Hepatocyte (in vitro differentiated cells): ENCODE data around the gene IPO5. TPM values are rescaled to one million over a fixed set of nuclear protein-coding genes. Genes with fewer than 3 reads are reported as not detected.
"Not testable (repeated sequence)": the region's sequence is repeated elsewhere in the genome, so short reads cannot be mapped to it uniquely, and the experiment has no call there.

Experiments used
- DNase-seq: peaks from one replicate; pipeline ENCODE4 v3.0.0-alpha.2; 2016; ENCODE audit warnings: low spot score
- H2AFZ ChIP-seq: fragments of 200-600 bp; sonication (generic); 2 replicates; pipeline ENCODE4 v1.6.0; 2016; ENCODE audit warnings: antibody characterized with exemption, mild to moderate bottlenecking
- H3K27ac ChIP-seq: fragments of 200-600 bp; sonication (generic); 2 replicates; pipeline ENCODE4 v1.5.1; 2016; ENCODE audit warnings: mild to moderate bottlenecking
- H3K27me3 ChIP-seq: fragments of 200-600 bp; sonication (generic); 2 replicates; pipeline ENCODE4 v1.6.1; 2016
- H3K36me3 ChIP-seq: fragments of 200-600 bp; sonication (generic); replicated peaks from 2 replicates; pipeline ENCODE4 v1.5.1; 2016; ENCODE audit warnings: low read depth; ENCODE audit not compliant: insufficient read depth
- H3K4me1 ChIP-seq: fragments of 200-600 bp; sonication (generic); 2 replicates; pipeline ENCODE4 v1.5.1; 2016; ENCODE audit warnings: mild to moderate bottlenecking, moderate library complexity; ENCODE audit not compliant: insufficient read depth
- H3K4me2 ChIP-seq: fragments of 200-600 bp; sonication (generic); 2 replicates; pipeline ENCODE4 v1.6.0; 2016
- H3K4me3 ChIP-seq: fragments of 200-600 bp; sonication (generic); 2 replicates; pipeline ENCODE4 v1.5.1; 2016; ENCODE audit warnings: mild to moderate bottlenecking
- H3K79me2 ChIP-seq: fragments of 200-600 bp; sonication (generic); 2 replicates; pipeline ENCODE4 v1.6.0; 2017; ENCODE audit warnings: mild to moderate bottlenecking
- H3K9me2 ChIP-seq: fragments of 200-600 bp; sonication (generic); replicated peaks from 2 replicates; pipeline ENCODE4 v1.6.0; 2017; ENCODE audit warnings: mild to moderate bottlenecking; ENCODE audit not compliant: insufficient read depth
- H3K9me3 ChIP-seq: fragments of 200-600 bp; sonication (generic); 2 replicates; pipeline ENCODE4 v1.5.1; 2016; ENCODE audit warnings: low read depth, mild to moderate bottlenecking
- H4K20me1 ChIP-seq: fragments of 200-600 bp; sonication (generic); 2 replicates; pipeline ENCODE4 v1.6.0; 2016; ENCODE audit warnings: mild to moderate bottlenecking; ENCODE audit not compliant: insufficient read depth, poor library complexity, severe bottlenecking
- CTCF ChIP-seq: fragments of 200-600 bp; sonication (generic); IDR thresholded peaks from 2 replicates; pipeline ENCODE4 v1.5.1; 2016; ENCODE audit warnings: antibody characterized with exemption, mild to moderate bottlenecking; ENCODE audit not compliant: poor library complexity
- EZH2 ChIP-seq: fragments of 200-600 bp; sonication (generic); IDR thresholded peaks from 2 replicates; pipeline ENCODE4 v1.6.1; 2016; ENCODE audit warnings: antibody characterized with exemption, mild to moderate bottlenecking, borderline replicate concordance
- EZH2phosphoT487 ChIP-seq: fragments of 200-600 bp; sonication (generic); IDR thresholded peaks from one replicate; pipeline ENCODE4 v1.6.1; 2018; ENCODE audit warnings: antibody characterized with exemption, mild to moderate bottlenecking, low read depth, moderate library complexity; ENCODE audit not compliant: unreplicated experiment, severe bottlenecking
- WGBS: methylation state at CpG from one replicate; pipeline ENCODE4 v1.1.6; 2016; ENCODE audit warnings: low lambda C conversion rate; ENCODE audit errors: missing lambda C conversion rate; 5-methylcytosine and 5-hydroxymethylcytosine counted together
- polyA plus RNA-seq: library from polyadenylated mRNA; unstranded; fragments of >200 nt; fragmentation: Nextera tagmentation; extraction: Ambion mirVana; gene quantifications from 2 replicates; pipeline ENCODE4 v1.2.1, GENCODE V29; 2016
- total RNA-seq: library from RNA; depleted of rRNA; stranded (reverse); fragments of >200 nt; gene quantifications from 2 replicates; pipeline ENCODE4 v1.2.3, GENCODE V29; 2014

IPO5 gene
- total and polyA plus RNA-seq, 2 experiments from 2014 or later, result 34.1 to 104 TPM

- H3K36me3 ChIP-seq, result no peaks in the 10 kb centered on the region
- H3K9me2 ChIP-seq, result no peaks in the 10 kb centered on the region
- no peaks in the 10 kb centered on the region for H3K4me1 ChIP-seq
- no peaks in the 10 kb centered on the region for H4K20me1 ChIP-seq
- TF ChIP-seq CTCF, result no peak
- TF ChIP-seq EZH2phosphoT487, result no peak
- no peak for TF ChIP-seq EZH2
- H3K79me2 ChIP-seq, result no peaks in the 10 kb centered on the region
- no peaks in the 10 kb centered on the region for H3K27me3 ChIP-seq
- no peak overlapping the region for H3K4me2 ChIP-seq
- no peak overlapping the region for H3K27ac ChIP-seq
- DNase-seq, result no peak
- H3K4me3 ChIP-seq, result no peak overlapping the region
- WGBS, result 94% methylated on average over 10 of the region's 10 CpGs
- no peak overlapping the region for H2AFZ ChIP-seq
- H3K9me3 ChIP-seq, result no peaks in the 10 kb centered on the region
Measured at GRCh38 chr13:98044301-98044700, 90.8 kb downstream of the IPO5 start.

GRCh38 chr13:98047785-98048184 lies 94.3 kb downstream of the IPO5 start:
- H3K27me3 ChIP-seq, H3K9me3 ChIP-seq, H4K20me1 ChIP-seq, H3K79me2 ChIP-seq, H3K4me3 ChIP-seq, DNase-seq, H3K9me2 ChIP-seq, H3K4me2 ChIP-seq, H2AFZ ChIP-seq, H3K36me3 ChIP-seq, H3K27ac ChIP-seq, H3K4me1 ChIP-seq: not testable (repeated sequence)
- WGBS, result 86% methylated on average over 12 of the region's 12 CpGs

- no peak for DNase-seq
- Histone ChIP-seq H3K4me1 (no peaks in the 10 kb centered on the region), H3K27me3 (no peaks in the 10 kb centered on the region), H3K4me2 (no peak overlapping the region), H4K20me1 (no peaks in the 10 kb centered on the region), H3K9me3 (no peaks in the 10 kb centered on the region), H3K36me3 (no peaks in the 10 kb centered on the region), H3K79me2 (no peaks in the 10 kb centered on the region), H3K4me3 (no peak overlapping the region), H3K27ac (no peak overlapping the region), H3K9me2 (no peaks in the 10 kb centered on the region), H2AFZ (no peak overlapping the region)
- WGBS, result 65% methylated on average over 9 of the region's 9 CpGs
- TF ChIP-seq EZH2phosphoT487, result no peak
- no peak for TF ChIP-seq EZH2
Measured at GRCh38 chr13:98048265-98048664, 94.8 kb downstream of the IPO5 start.

GRCh38 chr13:98050041-98050466 lies 96.6 kb downstream of the IPO5 start:
- no peaks in the 10 kb centered on the region for H3K36me3 ChIP-seq
- peak; percentile 29 for DNase-seq
- H3K9me2 ChIP-seq, result no peaks in the 10 kb centered on the region
- 52% methylated on average over 6 of the region's 6 CpGs for WGBS
- no peaks in the 10 kb centered on the region for H4K20me1 ChIP-seq
- H3K4me3 ChIP-seq, result no peak overlapping the region
- H3K27ac ChIP-seq, result no peak overlapping the region
- TF ChIP-seq CTCF, result no peak
- no peak for TF ChIP-seq EZH2
- TF ChIP-seq EZH2phosphoT487, result no peak
- no peaks in the 10 kb centered on the region for H3K4me1 ChIP-seq
- H3K79me2 ChIP-seq, result no peaks in the 10 kb centered on the region
- no peak overlapping the region for H3K4me2 ChIP-seq
- no peak overlapping the region for H2AFZ ChIP-seq
- no peaks in the 10 kb centered on the region for H3K27me3 ChIP-seq
- no peaks in the 10 kb centered on the region for H3K9me3 ChIP-seq
